OCI-LY7 (cell line): ENCODE results near the gene STXBP1.

Experiments
- CTCF ChIP-seq: fragments of 200-600 bp; sonication (generic); conservative IDR thresholded peaks from 2 replicates; pipeline ENCODE4 v1.5.1; 2014; ENCODE audit warnings: mild to moderate bottlenecking, antibody characterized with exemption, low read length, moderate library complexity, mixed read lengths
- EZH2phosphoT487 ChIP-seq: fragments of 200-600 bp; sonication (generic); IDR thresholded peaks from 2 replicates; pipeline ENCODE4 v1.6.1; 2018; ENCODE audit warnings: low read depth, borderline replicate concordance, mild to moderate bottlenecking, mixed run types, antibody characterized with exemption, low read length, moderate library complexity, mixed read lengths

- TF ChIP-seq CTCF: no peak
- TF ChIP-seq EZH2phosphoT487: no peak
These were observed 99.2 kb downstream of the STXBP1 start for GRCh38 chr9:127711226-127711701.
